ENCODE data around the gene SMAD2. TPM values are rescaled to one million over a fixed set of nuclear protein-coding genes. Genes with fewer than 3 reads are reported as not detected.
A peak's percentile ranks its signal among the peaks of the same experiment; 100 is the strongest.

The SMAD2 gene
- total and polyA plus RNA-seq, 12 donors: 20.9 to 270 (median 140) TPM

- 85 to 95% (median 89%) methylated on average over 3 of the region's 3 CpGs for WGBS, 4 donors
- H3K36me3 ChIP-seq (replicated peaks in 1 of 2): no peaks in the 10 kb centered on the region
- H3K27ac ChIP-seq: no peak overlapping the region
- TF ChIP-seq CTCF (IDR thresholded peaks at IDR 0.05) (no peak), POLR2A (IDR thresholded peaks at IDR 0.05) (no peak)
- intact Hi-C loops (cut with DNase I): no loop called here
- H3K9me3 ChIP-seq (replicated peaks in 1 of 3): no peaks in the 10 kb centered on the region
- no peak for DNase-seq
- peaks cover 0 to 6% of the 10 kb centered on the region in 2 donors for H3K4me1 ChIP-seq (replicated peaks in 1 of 2)
- H3K27me3 ChIP-seq: no peaks in the 10 kb centered on the region
- no peak overlapping the region for H3K4me3 ChIP-seq
These were observed 42.3 kb downstream of the SMAD2 start for GRCh38 chr18:47888156-47888555.

GRCh38 chr18:47887227-47887626, 43.2 kb downstream of the SMAD2 start:
- DNase-seq: no peak
- Histone ChIP-seq H3K4me1 (replicated peaks in 1 of 2) (no peaks in the 10 kb centered on the region), H3K9me3 (replicated peaks in 1 of 3) (no peaks in the 10 kb centered on the region), H3K36me3 (replicated peaks in 1 of 2) (no peaks in the 10 kb centered on the region), H3K4me3 (no peak overlapping the region), H3K27ac (no peak overlapping the region), H3K27me3 (no peaks in the 10 kb centered on the region)
- TF ChIP-seq POLR2A (IDR thresholded peaks at IDR 0.05) (no peak), CTCF (IDR thresholded peaks at IDR 0.05) (no peak)
- intact Hi-C loops (cut with DNase I): no loop called here
- 89 to 91% (median 90%) methylated on average over 4 of the region's 4 CpGs for WGBS, 4 donors

GRCh38 chr18:47883771-47884413, 46.6 kb downstream of the SMAD2 start:
- peaks cover 0 to 4% (median 0%) of the 10 kb centered on the region in 3 donors for H3K9me3 ChIP-seq (replicated peaks in 1 of 3)
- no peak overlapping the region for H3K4me3 ChIP-seq
- DNase-seq: peak in 5 of 7 donors; percentile 23 to 55 (median 44)
- TF ChIP-seq POLR2A (IDR thresholded peaks at IDR 0.05): no peak
- TF ChIP-seq CTCF (IDR thresholded peaks at IDR 0.05): no peak
- intact Hi-C loops (cut with DNase I): no loop called here
- no peak overlapping the region for H3K27ac ChIP-seq
- WGBS, 4 donors: 77 to 81% (median 78%) methylated on average over 3 of the region's 3 CpGs
- no peaks in the 10 kb centered on the region for H3K36me3 ChIP-seq (replicated peaks in 1 of 2)
- H3K4me1 ChIP-seq (replicated peaks in 1 of 2): no peaks in the 10 kb centered on the region
- H3K27me3 ChIP-seq: no peaks in the 10 kb centered on the region

GRCh38 chr18:47882641-47883040, 47.8 kb downstream of the SMAD2 start:
- Histone ChIP-seq H3K9me3 (replicated peaks in 1 of 3) (peaks cover 0 to 4% (median 0%) of the 10 kb centered on the region in 3 donors), H3K27ac (no peak overlapping the region), H3K4me1 (replicated peaks in 1 of 2) (no peaks in the 10 kb centered on the region), H3K36me3 (replicated peaks in 1 of 2) (no peaks in the 10 kb centered on the region), H3K27me3 (no peaks in the 10 kb centered on the region), H3K4me3 (no peak overlapping the region)
- TF ChIP-seq POLR2A (IDR thresholded peaks at IDR 0.05) (no peak), CTCF (IDR thresholded peaks at IDR 0.05) (no peak)
- intact Hi-C loops (cut with DNase I): no loop called here
- WGBS, 4 donors: 96 to 100% (median 100%) methylated on average over 1 of the region's 1 CpG
- DNase-seq: no peak

Data from adrenal gland (tissue), 12 donors.